ENCODE results near the gene SAT1.

Gene SAT1

GRCh38 chrX:23813808-23814207 is 30.8 kb downstream of the SAT1 start:
- TF ChIP-seq CTCF (IDR thresholded peaks at IDR 0.05; ENCODE audit: control extremely low read depth, extremely low read depth, low read depth, missing control alignments) = no peak
- CTCF ChIA-PET = interaction anchor here (0.8 to 1.3 kb wide), 3 partner anchors 57 to 582 kb away, joined by 3 to 5 read pairs (median 3); no protein-coding TSS in a partner anchor
- POLR2A ChIA-PET = no interaction called here
- no peak for DNase-seq (ENCODE audit: extremely low spot score)

GRCh38 chrX:23815376-23815775 is 32.4 kb downstream of the SAT1 start:
- ChIA-PET CTCF (no interaction called here), POLR2A (interaction anchor here (0.7 kb wide), 1 partner anchor 9 kb away, joined by 3 read pairs; no protein-coding TSS in a partner anchor)
- no peak for DNase-seq (ENCODE audit: extremely low spot score)
- no peak for TF ChIP-seq CTCF (IDR thresholded peaks at IDR 0.05; ENCODE audit: control extremely low read depth, extremely low read depth, low read depth, missing control alignments)

GRCh38 chrX:23816179-23816578 is 33.2 kb downstream of the SAT1 start:
- ChIA-PET CTCF (no interaction called here), POLR2A (interaction anchor here (0.7 kb wide), 1 partner anchor 10 kb away, joined by 3 read pairs; no protein-coding TSS in a partner anchor)
- TF ChIP-seq CTCF (IDR thresholded peaks at IDR 0.05; ENCODE audit: control extremely low read depth, extremely low read depth, low read depth, missing control alignments) = no peak
- DNase-seq (ENCODE audit: extremely low spot score) = no peak

- ChIA-PET POLR2A (no interaction called here), CTCF (no interaction called here)
- no peak for TF ChIP-seq CTCF (IDR thresholded peaks at IDR 0.05; ENCODE audit: control extremely low read depth, extremely low read depth, low read depth, missing control alignments)
- no peak for DNase-seq (ENCODE audit: extremely low spot score)
Measured at GRCh38 chrX:23817979-23818336, 35.0 kb downstream of the SAT1 start.

- DNase-seq (ENCODE audit: extremely low spot score) = no peak
- TF ChIP-seq CTCF (IDR thresholded peaks at IDR 0.05; ENCODE audit: control extremely low read depth, extremely low read depth, low read depth, missing control alignments) = no peak
- ChIA-PET POLR2A (no interaction called here), CTCF (interaction anchor here (1.2 to 1.5 kb wide), 2 partner anchors 82 to 88 kb away, joined by 4 read pairs; partner anchors contain the start of genes APOO and CXorf58)
Measured at GRCh38 chrX:23819385-23820234, 36.6 kb downstream of the SAT1 start.

DNA sequence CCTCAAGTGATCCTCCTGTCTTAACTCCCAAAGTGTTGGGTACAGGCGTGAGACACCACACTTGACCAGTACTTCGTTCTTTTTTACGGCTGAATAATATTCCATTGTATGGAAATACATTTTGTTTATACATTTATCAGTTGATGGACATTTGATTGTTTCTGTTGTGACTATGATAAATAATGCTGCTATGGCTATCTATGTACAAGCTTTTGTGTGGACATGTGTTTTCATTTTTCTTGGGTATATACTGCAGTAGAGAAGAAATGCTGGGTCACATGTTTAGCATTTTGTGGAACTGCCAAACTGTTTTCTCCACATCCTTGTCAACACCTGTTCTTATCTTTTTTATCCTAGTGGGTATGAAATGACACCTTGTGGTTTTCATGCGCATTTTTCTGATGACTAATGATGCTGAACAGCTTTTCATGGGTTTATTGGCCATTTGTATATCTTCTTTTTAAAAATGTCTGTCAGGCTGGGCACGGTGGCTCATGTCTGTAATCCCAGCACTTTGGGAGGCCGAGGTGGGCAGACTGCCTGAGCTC is 37.3 kb downstream of the SAT1 start:
- CTCF ChIA-PET = interaction anchor here (1.2 to 1.5 kb wide), 2 partner anchors 82 to 87 kb away, joined by 4 read pairs; partner anchors contain the start of genes APOO and CXorf58
- POLR2A ChIA-PET = no interaction called here
- no peak for TF ChIP-seq CTCF (IDR thresholded peaks at IDR 0.05; ENCODE audit: control extremely low read depth, extremely low read depth, low read depth, missing control alignments)
- DNase-seq (ENCODE audit: extremely low spot score) = no peak

Data from GM10248 (cell line).